Upper lobe of left lung (tissue), 6 donors: Measurements from ENCODE around the gene JAZF1. TPM values are rescaled to one million over a fixed set of nuclear protein-coding genes. Genes with fewer than 3 reads are reported as not detected.

Source experiments
- ATAC-seq, 2 donors: fragments of 200-7000 bp; cut with Tn5 transposase; one replicate each; pipeline ENCODE4 v1.9.1; 2022; ENCODE audit warnings: mild to moderate bottlenecking in 2 of 2, moderate library complexity in 2 of 2; ENCODE audit not compliant: low FRiP score in 2 of 2
- DNase-seq, 2 donors: peaks; one replicate each; pipeline ENCODE4 v3.0.0-alpha.2; 2019 to 2020
- H3K27ac ChIP-seq, 4 donors: fragments of 200-600 bp; sonication (generic); one replicate each; pipeline ENCODE4 v1.5.1; 2016 to 2019
- H3K27me3 ChIP-seq, 4 donors: fragments of 200-600 bp; sonication (generic); one replicate each; pipeline ENCODE4 v1.5.1; 2017 to 2019
- H3K36me3 ChIP-seq, 4 donors: fragments of 200-600 bp; sonication (generic); one replicate each; pipeline ENCODE4 v1.5.1; 2016 to 2019
- H3K4me1 ChIP-seq, 4 donors: fragments of 200-600 bp; sonication (generic); one replicate each; pipeline ENCODE4 v1.5.1; 2018 to 2019
- H3K4me3 ChIP-seq, 4 donors: fragments of 200-600 bp; sonication (generic); one replicate each; pipeline ENCODE4 v1.5.1; 2017 to 2019; ENCODE audit warnings: mild to moderate bottlenecking in 2 of 4, moderate library complexity in 1 of 4
- H3K9me3 ChIP-seq, 4 donors: fragments of 200-600 bp; sonication (generic); one replicate each; pipeline ENCODE4 v1.5.1; 2018 to 2019
- CTCF ChIP-seq, 6 experiments: fragments of 450-650 bp in 4 of 6; fragments of 200-600 bp in 2 of 6; sonication (generic) in 2 of 6; IDR thresholded peaks; one replicate each; pipeline ENCODE4 v1.5.1; 2016 to 2019; ENCODE audit warnings: antibody characterized with exemption in 6 of 6
- EP300 ChIP-seq, 4 donors: sonication (generic); formaldehyde crosslinking; IDR thresholded peaks; one replicate each; pipeline ENCODE4 v1.5.1; 2017; ENCODE audit warnings: antibody characterized with exemption in 4 of 4, control low read depth in 2 of 4
- POLR2A ChIP-seq, 4 donors: fragments of 450-650 bp; IDR thresholded peaks; one replicate each; pipeline ENCODE4 v1.5.1; 2016 to 2017; ENCODE audit warnings: antibody characterized with exemption in 4 of 4, mild to moderate bottlenecking in 2 of 4
- POLR2AphosphoS5 ChIP-seq, 2 donors: sonication (generic); formaldehyde crosslinking; IDR thresholded peaks; one replicate each; pipeline ENCODE4 v1.5.1; 2017; ENCODE audit warnings: antibody characterized with exemption in 2 of 2
- WGBS, 2 donors: methylation state at CpG; one replicate each; pipeline ENCODE4 v1.1.5; 2017 to 2018; 5-methylcytosine and 5-hydroxymethylcytosine counted together
- total RNA-seq, 6 donors: library from RNA; depleted of rRNA in 4 of 6; stranded (reverse); fragments of >200 nt in 4 of 6; gene quantifications; one replicate each; pipeline versions ENCODE4 v1.1.0 to v1.2.1, GENCODE V29; 2016 to 2021
- donor health status: DM: no; HTN: no; CAD: no; lungs with moderate emphysema.
- donor health status: DM: no; HTN: yes; CAD: no; lungs with severe emphysema.

Gene JAZF1
- total RNA-seq, 6 donors from 2014 or later: 4.2 to 19.4 (median 12.4) TPM

- H3K4me3 ChIP-seq: no peak overlapping the region
- H3K27me3 ChIP-seq: no peaks in the 10 kb centered on the region
- no peaks in the 10 kb centered on the region for H3K36me3 ChIP-seq
- H3K9me3 ChIP-seq: no peaks in the 10 kb centered on the region
- H3K27ac ChIP-seq: no peak overlapping the region
- TF ChIP-seq CTCF (IDR thresholded peaks at IDR 0.05) (no peak), POLR2A (IDR thresholded peaks at IDR 0.05) (no peak), POLR2AphosphoS5 (IDR thresholded peaks at IDR 0.05) (no peak), EP300 (IDR thresholded peaks at IDR 0.05) (no peak)
- H3K4me1 ChIP-seq: peaks cover 10 to 19% (median 16%) of the 10 kb centered on the region in 4 donors
- DNase-seq (no peak), ATAC-seq (no peak)
- WGBS, 2 donors: 95 to 100% methylated on average over 4 of the region's 4 CpGs
Observed at GRCh38 chr7:28160551-28160991, 20.0 kb downstream of the JAZF1 start.

GRCh38 chr7:28157831-28158416 lies 22.7 kb downstream of the JAZF1 start:
- no peak for DNase-seq
- H3K36me3 ChIP-seq: no peaks in the 10 kb centered on the region
- H3K4me3 ChIP-seq: no peak overlapping the region
- no peaks in the 10 kb centered on the region for H3K27me3 ChIP-seq
- no peak overlapping the region for H3K27ac ChIP-seq
- TF ChIP-seq CTCF (IDR thresholded peaks at IDR 0.05): no peak
- TF ChIP-seq EP300 (IDR thresholded peaks at IDR 0.05): no peak
- TF ChIP-seq POLR2AphosphoS5 (IDR thresholded peaks at IDR 0.05): no peak
- no peak for TF ChIP-seq POLR2A (IDR thresholded peaks at IDR 0.05)
- peaks cover 12 to 28% (median 19%) of the 10 kb centered on the region in 4 donors for H3K4me1 ChIP-seq
- ATAC-seq: no peak
- WGBS, 2 donors: 80 to 83% methylated on average over 7 of the region's 7 CpGs
- H3K9me3 ChIP-seq: no peaks in the 10 kb centered on the region

- 84 to 89% methylated on average over 6 of the region's 6 CpGs for WGBS, 2 donors
- TF ChIP-seq EP300 (IDR thresholded peaks at IDR 0.05): no peak
- no peak for TF ChIP-seq POLR2A (IDR thresholded peaks at IDR 0.05)
- no peak for TF ChIP-seq POLR2AphosphoS5 (IDR thresholded peaks at IDR 0.05)
- no peak for TF ChIP-seq CTCF (IDR thresholded peaks at IDR 0.05)
- H3K9me3 ChIP-seq: no peaks in the 10 kb centered on the region
- no peaks in the 10 kb centered on the region for H3K27me3 ChIP-seq
- peaks cover 14 to 28% (median 19%) of the 10 kb centered on the region in 4 donors for H3K4me1 ChIP-seq
- H3K27ac ChIP-seq: no peak overlapping the region
- no peak overlapping the region for H3K4me3 ChIP-seq
- DNase-seq (no peak), ATAC-seq (no peak)
- no peaks in the 10 kb centered on the region for H3K36me3 ChIP-seq
Observed at GRCh38 chr7:28157076-28157745, 23.4 kb downstream of the JAZF1 start.

- Histone ChIP-seq H3K4me1 (peaks cover 14 to 28% (median 19%) of the 10 kb centered on the region in 4 donors), H3K9me3 (no peaks in the 10 kb centered on the region), H3K36me3 (no peaks in the 10 kb centered on the region), H3K27me3 (no peaks in the 10 kb centered on the region), H3K4me3 (no peak overlapping the region), H3K27ac (no peak overlapping the region)
- no peak for DNase-seq
- WGBS, 2 donors: 72 to 96% methylated on average over 4 of the region's 4 CpGs
- no peak for TF ChIP-seq EP300 (IDR thresholded peaks at IDR 0.05)
- ATAC-seq: no peak
Observed at GRCh38 chr7:28156401-28156800, 24.2 kb downstream of the JAZF1 start.

- ATAC-seq: peak in 1 of 2 donors; percentile 77
- Histone ChIP-seq H3K27ac (peak overlapping the region in 2 of 4 donors; percentile 16 to 31), H3K36me3 (no peaks in the 10 kb centered on the region), H3K4me1 (peaks cover 14 to 28% (median 19%) of the 10 kb centered on the region in 4 donors), H3K9me3 (no peaks in the 10 kb centered on the region), H3K27me3 (no peaks in the 10 kb centered on the region), H3K4me3 (no peak overlapping the region)
- 39 to 51% methylated on average over 3 of the region's 3 CpGs for WGBS, 2 donors
- TF ChIP-seq EP300 (IDR thresholded peaks at IDR 0.05): no peak
- no peak for TF ChIP-seq POLR2A (IDR thresholded peaks at IDR 0.05)
- no peak for TF ChIP-seq CTCF (IDR thresholded peaks at IDR 0.05)
- DNase-seq: no peak
Observed at GRCh38 chr7:28155964-28156363, 24.6 kb downstream of the JAZF1 start.
